AG09319 (cell line): ENCODE results near the gene ICE1.
"Not testable (repeated sequence)": the region's sequence is repeated elsewhere in the genome, so short reads cannot be mapped to it uniquely, and the experiment has no call there.

Source experiments
- DNase-seq: peaks from one replicate; pipeline ENCODE4 v3.0.0-alpha.2; 2010; ENCODE audit warnings: low read depth; ENCODE audit errors: extremely low read depth
- CTCF ChIP-seq: IDR thresholded peaks from 2 replicates; pipeline ENCODE4 v1.5.1; 2011; ENCODE audit warnings: low read depth, mild to moderate bottlenecking, inconsistent platforms, low read length, moderate library complexity

Gene ICE1

DNA sequence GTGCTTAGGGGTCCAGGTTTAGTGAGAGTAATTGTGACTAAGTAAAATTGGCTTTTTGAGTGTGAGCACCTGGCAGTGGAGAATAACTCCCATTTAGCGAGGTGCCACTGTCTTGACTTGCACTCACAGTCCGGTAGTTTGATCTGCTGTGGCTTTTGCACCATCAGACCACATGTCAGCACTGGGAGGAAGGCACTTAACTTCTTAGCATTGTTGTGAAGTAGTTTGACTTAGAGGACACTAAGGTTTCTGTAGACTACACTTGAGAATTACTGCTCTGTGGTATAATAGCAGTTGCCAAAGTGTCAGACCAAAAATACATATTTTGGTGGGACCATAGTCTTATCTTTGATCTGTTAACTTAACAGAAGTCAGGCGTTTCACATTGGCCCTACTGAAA, 63.6 kb downstream of the ICE1 start:
- DNase-seq = no peak
- TF ChIP-seq CTCF = no peak

- DNase-seq = no peak
These were observed 65.3 kb downstream of the ICE1 start for GRCh38 chr5:5487585-5488360.

GRCh38 chr5:5490774-5491347, 68.4 kb downstream of the ICE1 start:
- no peak for DNase-seq
- no peak for TF ChIP-seq CTCF

More at GRCh38 chr5:5487585-5488360, 65.3 kb downstream of the ICE1 start:
- no peak for TF ChIP-seq CTCF

DNA sequence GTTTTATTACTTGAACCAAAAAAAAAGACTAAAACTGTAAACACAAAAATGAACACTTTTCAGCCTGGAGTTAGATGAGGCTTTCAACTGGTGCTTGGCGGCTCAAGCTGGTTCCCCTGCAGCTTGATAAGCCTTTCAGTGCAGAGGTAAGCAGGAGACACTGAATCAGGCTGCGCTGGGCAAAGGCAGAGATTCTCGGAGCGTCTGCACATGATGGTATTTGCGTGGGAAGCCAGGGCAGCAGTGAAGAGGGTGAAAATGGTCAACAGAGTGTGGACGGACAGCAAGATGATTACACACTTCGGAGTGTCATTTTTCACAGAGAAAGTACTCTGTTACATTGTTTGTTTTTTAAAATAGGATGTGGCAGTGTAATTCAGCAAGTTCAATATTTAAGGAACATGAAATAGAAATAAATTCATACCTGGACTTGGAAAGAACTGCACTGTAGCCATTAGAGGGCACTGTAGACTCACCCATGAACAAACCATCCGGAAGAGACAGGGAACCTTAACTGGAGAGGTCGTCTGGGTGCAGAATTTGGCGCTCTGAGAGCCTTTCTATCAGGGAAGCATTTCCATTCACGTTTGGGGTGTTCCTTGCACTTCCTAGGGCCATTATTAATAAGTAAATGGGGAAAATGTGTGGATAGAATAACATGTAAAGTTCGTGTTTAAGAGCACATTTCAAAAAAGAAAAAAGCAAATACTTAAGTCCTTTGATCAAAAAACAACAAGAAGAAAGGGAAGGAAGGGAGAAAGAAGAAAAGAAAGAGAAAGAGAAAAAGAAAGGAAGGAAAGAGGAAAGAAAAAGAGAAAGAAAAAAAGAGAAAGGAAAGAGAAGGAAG, 69.8 kb downstream of the ICE1 start:
- DNase-seq = peak; percentile 18
- TF ChIP-seq CTCF = peak; percentile 73

DNA sequence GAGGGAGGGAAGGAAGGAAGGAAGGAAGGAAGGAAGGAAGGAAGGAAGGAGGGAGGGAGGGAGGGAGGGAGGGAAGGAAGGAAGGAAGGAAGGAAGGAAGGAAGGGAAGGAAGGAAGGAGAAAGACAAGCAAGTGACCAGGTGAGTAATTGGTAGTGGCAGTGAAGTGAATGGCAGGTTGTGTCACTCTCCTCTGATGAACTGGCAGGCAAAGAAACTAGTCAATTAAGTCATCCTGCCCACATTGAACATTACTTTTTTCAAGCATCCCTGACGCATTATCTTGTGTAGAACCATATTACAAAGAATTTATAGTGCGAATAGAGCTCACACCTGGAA, 70.4 kb downstream of the ICE1 start:
- not testable (repeated sequence) for DNase-seq

DNA sequence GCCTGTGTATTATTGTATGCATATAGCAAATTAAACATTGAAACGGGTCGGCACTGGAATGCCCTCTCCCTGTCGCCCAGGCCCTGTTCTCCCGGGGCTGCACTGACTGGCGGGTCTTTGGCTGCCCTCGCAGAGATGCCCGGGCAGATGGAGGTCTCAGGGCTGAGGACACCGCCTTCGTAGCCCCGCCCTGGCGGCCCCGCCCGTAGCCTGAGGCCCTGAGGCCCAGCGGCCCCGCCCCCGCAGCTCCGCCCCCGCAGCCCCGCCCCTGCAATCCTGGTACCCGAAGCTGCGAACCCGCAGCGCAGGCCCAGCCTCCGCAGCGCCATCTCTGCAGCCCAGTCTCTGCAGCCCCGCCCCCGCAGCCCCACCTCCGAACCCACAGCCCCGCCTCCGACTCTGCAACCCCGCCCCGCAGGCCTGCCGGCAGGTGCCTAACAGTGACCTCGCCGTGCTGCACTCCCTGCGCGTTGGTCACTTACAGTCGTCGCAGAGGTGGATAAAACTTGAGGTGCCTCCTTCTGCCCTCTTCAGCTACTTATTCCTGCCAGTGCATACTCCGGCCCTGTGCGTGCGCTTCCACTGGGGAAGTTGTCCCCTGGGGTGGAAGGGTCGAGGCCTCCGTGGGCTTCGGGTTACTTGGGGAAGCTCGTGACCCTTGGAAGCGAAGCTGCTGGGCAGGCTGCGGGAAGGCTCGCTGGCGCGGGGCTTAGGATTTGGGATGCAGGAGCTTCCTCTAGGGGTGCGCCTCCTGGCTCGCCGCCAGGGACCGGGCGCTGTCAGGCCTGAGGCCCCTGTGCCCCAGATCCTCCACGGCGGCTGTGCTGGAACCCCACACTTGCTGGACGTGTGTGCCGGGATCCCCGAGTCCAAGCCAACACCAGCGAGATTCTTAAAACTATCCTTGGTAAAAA, 72.3 kb downstream of the ICE1 start:
- DNase-seq = peak; percentile 4
- TF ChIP-seq CTCF = no peak

DNA sequence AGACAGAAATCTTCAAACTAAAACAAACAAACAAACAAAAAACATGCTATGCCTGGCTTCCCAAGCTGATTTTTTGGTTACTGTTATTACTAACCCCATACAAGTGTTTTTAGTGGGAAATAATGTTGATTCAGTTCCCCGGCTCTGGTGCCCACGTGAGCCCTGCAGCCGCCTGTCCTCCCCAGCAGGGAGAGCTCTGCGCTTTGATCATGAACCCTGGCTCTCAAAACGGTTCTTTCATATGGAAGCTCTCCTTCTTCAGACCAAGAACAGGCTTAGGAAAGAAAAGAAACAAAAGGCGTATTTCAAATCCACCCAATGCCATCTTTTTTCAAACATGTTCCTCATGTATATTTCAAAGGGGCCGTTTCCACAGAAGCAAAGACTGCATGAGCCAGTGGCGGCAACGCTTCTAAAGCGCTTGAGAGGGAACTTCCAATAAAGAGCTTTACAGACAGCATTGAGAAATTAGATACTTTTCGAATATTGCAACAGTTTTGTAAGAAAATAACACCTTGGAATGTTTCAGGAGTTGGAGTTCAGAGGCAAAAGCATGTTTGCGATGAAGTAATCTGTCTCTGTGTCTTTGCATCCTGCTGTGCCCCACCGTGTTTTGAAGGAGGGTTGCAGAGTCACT, 74.8 kb downstream of the ICE1 start:
- TF ChIP-seq CTCF = peak; percentile 83
- DNase-seq = peak; percentile 8
